NCI-H446 treated with DMSO at 0.1 percent for 48 hours (cell line): ENCODE measurements around the gene ICE2.
A peak's percentile ranks its signal among the peaks of the same experiment; 100 is the strongest.

Source experiments
- DNase-seq: peaks from one replicate; lab custom pipeline; 2025; lab: John Stamatoyannopoulos, UW

The ICE2 gene

GRCh38 chr15:60387321-60387720 is 91.6 kb downstream of the ICE2 start:
- DNase-seq, result no peak

- DNase-seq, result no peak
Measured at GRCh38 chr15:60386615-60387014, 92.3 kb downstream of the ICE2 start.

- DNase-seq, result no peak
Measured at GRCh38 chr15:60385620-60386552, 93.1 kb downstream of the ICE2 start.

- no peak for DNase-seq
Measured at GRCh38 chr15:60384526-60385126, 94.3 kb downstream of the ICE2 start.

GRCh38 chr15:60384053-60384452 is 94.9 kb downstream of the ICE2 start:
- no peak for DNase-seq

GRCh38 chr15:60382773-60383674 is 95.9 kb downstream of the ICE2 start:
- no peak for DNase-seq

- DNase-seq, result no peak
Measured at GRCh38 chr15:60381148-60381788, 97.7 kb downstream of the ICE2 start.

- DNase-seq, result no peak
Measured at GRCh38 chr15:60379525-60380274, 99.2 kb downstream of the ICE2 start.

- no peak for DNase-seq
Measured at GRCh38 chr15:60379185-60379524, 99.8 kb downstream of the ICE2 start.

- DNase-seq, result no peak
Measured at GRCh38 chr15:60376677-60377095, 102.3 kb downstream of the ICE2 start.

GRCh38 chr15:60375306-60375705 is 103.6 kb downstream of the ICE2 start:
- peak; percentile 49 for DNase-seq

- DNase-seq, result peak; percentile 84
Measured at GRCh38 chr15:60374628-60375081, 104.3 kb downstream of the ICE2 start.

GRCh38 chr15:60374209-60374608 is 104.7 kb downstream of the ICE2 start:
- DNase-seq, result peak; percentile 63

- peak; percentile 20 for DNase-seq
Measured at GRCh38 chr15:60373745-60374144, 105.2 kb downstream of the ICE2 start.

GRCh38 chr15:60373327-60373726 is 105.6 kb downstream of the ICE2 start:
- DNase-seq, result no peak

- no peak for DNase-seq
Measured at GRCh38 chr15:60372756-60373155, 106.2 kb downstream of the ICE2 start.

GRCh38 chr15:60372227-60372626 is 106.7 kb downstream of the ICE2 start:
- no peak for DNase-seq

- DNase-seq, result peak; percentile 75
Measured at GRCh38 chr15:60371175-60372051, 107.5 kb downstream of the ICE2 start.

GRCh38 chr15:60370869-60371136 is 108.1 kb downstream of the ICE2 start:
- no peak for DNase-seq

- DNase-seq, result no peak
Measured at GRCh38 chr15:60370105-60370868, 108.7 kb downstream of the ICE2 start.
